Measurements from ENCODE around the gene SLC7A5. TPM values are rescaled to one million over a fixed set of nuclear protein-coding genes. Genes with fewer than 3 reads are reported as not detected.

Gene SLC7A5
- total and polyA plus RNA-seq, 2 of the 13 experiments (the other 11 are each of a cell fraction or from before 2014, with no cell fraction given): 79.6 to 155 TPM

DNA sequence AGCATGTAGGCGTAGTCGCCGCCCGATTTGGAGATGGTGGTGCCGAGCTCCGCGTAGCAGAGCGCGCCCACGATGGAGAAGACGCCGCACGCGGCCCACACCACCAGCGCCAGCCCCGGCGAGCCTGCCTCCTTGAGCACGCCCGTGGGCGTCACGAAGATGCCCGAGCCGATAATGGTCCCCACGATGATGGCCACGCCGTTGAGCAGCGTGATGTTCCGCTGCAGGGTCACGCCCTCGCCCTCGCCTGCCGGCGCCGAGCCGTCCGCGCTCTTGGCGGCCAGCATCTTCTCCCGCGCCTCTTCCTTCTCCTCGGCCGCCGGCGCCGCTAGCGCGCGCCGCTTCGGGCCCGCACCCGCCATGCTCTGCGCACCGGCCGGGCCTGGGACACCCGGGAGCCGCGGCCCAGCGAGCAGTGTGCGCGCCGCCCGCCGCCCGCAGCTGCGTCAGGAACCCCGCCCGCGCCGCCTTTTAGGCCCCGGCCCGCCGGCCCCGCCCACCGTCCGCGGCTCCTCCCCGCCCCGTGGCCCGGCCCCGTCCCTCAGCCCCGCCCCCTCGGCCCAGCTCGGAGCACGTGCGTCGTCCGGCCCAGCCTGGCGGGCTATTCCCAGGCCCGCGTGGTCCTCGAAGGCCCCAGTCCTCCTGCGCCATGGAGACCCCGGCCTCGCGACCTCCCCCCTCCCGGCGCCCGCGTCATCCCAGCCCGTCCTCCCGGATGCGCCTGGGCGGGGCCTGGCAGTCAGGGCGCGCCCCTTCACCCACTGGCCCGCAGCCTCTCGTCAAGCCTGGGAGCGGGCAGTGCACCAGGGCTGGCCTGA is at the start of gene SLC7A5 (continued):
- TF ChIP-seq, protein P1, sequence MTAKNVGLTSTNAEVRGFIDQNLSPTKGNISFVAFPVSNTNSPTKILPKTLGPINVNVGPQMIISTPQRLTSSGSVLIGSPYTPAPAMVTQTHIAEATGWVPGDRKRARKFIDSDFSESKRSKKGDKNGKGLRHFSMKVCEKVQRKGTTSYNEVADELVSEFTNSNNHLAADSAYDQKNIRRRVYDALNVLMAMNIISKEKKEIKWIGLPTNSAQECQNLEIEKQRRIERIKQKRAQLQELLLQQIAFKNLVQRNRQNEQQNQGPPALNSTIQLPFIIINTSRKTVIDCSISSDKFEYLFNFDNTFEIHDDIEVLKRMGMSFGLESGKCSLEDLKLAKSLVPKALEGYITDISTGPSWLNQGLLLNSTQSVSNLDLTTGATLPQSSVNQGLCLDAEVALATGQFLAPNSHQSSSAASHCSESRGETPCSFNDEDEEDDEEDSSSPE (CRISPR knock-in tag; IDR thresholded peaks at IDR 0.05): peak; percentile 96
- TF ChIP-seq ZMAT3 (CRISPR knock-in tag; conservative IDR thresholded peaks at IDR 0.05) (peak; percentile 97), REXO4 (CRISPR knock-in tag; IDR thresholded peaks at IDR 0.05; ENCODE audit: borderline replicate concordance) (peak; percentile 93), ZNF138 (CRISPR knock-in tag; IDR thresholded peaks at IDR 0.05; ENCODE audit: low read depth) (peak; percentile 95), ZNF329 (CRISPR knock-in tag; IDR thresholded peaks at IDR 0.05; ENCODE audit: low read depth) (peak; percentile 84), ZNF589 (CRISPR knock-in tag; conservative IDR thresholded peaks at IDR 0.05) (peak; percentile 90), ZNF720 (CRISPR knock-in tag; IDR thresholded peaks at IDR 0.05) (0 out of 2 replicates have a peak, but pooled peaks have one; percentile 11), EP300 (IDR thresholded peaks at IDR 0.05; ENCODE audit: low read depth in 2 of 2, low read length in 2 of 2) (peak in 1 of 2 experiments; percentile 33; a peak in 2 of 4 replicates), EP300 (CRISPR knock-in tag; IDR thresholded peaks at IDR 0.05; ENCODE audit: borderline replicate concordance) (0 out of 2 replicates have a peak, but pooled peaks have one; percentile 29), ELF3 (CRISPR knock-in tag; IDR thresholded peaks at IDR 0.05) (peak; percentile 43), TOPORS (CRISPR knock-in tag; IDR thresholded peaks at IDR 0.05) (peak; percentile 91; the same call in 1 of the 2 replicates), ZNF547 (CRISPR knock-in tag; IDR thresholded peaks at IDR 0.05) (peak; percentile 93), ZNF616 (CRISPR knock-in tag; IDR thresholded peaks at IDR 0.05; ENCODE audit: low read depth) (peak; percentile 88; the same call in 1 of the 2 replicates), CBX1 (IDR thresholded peaks at IDR 0.05; ENCODE audit: low read depth) (peak; percentile 59), GZF1 (CRISPR knock-in tag; IDR thresholded peaks at IDR 0.05) (0 out of 2 replicates have a peak, but pooled peaks have one; percentile 36), GABPB1 (CRISPR knock-in tag; IDR thresholded peaks at IDR 0.05) (peak; percentile 75; the same call in 1 of the 2 replicates), ZNF749 (CRISPR knock-in tag; IDR thresholded peaks at IDR 0.05; ENCODE audit: borderline replicate concordance) (peak; percentile 93)
- TF ChIP-seq, protein P2, sequence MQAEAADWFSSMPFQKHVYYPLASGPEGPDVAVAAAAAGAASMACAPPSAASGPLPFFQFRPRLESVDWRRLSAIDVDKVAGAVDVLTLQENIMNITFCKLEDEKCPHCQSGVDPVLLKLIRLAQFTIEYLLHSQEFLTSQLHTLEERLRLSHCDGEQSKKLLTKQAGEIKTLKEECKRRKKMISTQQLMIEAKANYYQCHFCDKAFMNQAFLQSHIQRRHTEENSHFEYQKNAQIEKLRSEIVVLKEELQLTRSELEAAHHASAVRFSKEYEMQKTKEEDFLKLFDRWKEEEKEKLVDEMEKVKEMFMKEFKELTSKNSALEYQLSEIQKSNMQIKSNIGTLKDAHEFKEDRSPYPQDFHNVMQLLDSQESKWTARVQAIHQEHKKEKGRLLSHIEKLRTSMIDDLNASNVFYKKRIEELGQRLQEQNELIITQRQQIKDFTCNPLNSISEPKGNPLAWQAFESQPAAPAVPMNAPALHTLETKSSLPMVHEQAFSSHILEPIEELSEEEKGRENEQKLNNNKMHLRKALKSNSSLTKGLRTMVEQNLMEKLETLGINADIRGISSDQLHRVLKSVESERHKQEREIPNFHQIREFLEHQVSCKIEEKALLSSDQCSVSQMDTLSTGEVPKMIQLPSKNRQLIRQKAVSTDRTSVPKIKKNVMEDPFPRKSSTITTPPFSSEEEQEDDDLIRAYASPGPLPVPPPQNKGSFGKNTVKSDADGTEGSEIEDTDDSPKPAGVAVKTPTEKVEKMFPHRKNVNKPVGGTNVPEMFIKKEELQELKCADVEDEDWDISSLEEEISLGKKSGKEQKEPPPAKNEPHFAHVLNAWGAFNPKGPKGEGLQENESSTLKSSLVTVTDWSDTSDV (CRISPR knock-in tag; IDR thresholded peaks at IDR 0.05): peak; percentile 84
- TF ChIP-seq, protein P3, sequence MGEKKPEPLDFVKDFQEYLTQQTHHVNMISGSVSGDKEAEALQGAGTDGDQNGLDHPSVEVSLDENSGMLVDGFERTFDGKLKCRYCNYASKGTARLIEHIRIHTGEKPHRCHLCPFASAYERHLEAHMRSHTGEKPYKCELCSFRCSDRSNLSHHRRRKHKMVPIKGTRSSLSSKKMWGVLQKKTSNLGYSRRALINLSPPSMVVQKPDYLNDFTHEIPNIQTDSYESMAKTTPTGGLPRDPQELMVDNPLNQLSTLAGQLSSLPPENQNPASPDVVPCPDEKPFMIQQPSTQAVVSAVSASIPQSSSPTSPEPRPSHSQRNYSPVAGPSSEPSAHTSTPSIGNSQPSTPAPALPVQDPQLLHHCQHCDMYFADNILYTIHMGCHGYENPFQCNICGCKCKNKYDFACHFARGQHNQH (CRISPR knock-in tag; IDR thresholded peaks at IDR 0.05): peak; percentile 73
- TF ChIP-seq, protein P4, sequence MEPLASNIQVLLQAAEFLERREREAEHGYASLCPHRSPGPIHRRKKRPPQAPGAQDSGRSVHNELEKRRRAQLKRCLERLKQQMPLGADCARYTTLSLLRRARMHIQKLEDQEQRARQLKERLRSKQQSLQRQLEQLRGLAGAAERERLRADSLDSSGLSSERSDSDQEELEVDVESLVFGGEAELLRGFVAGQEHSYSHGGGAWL (CRISPR knock-in tag; IDR thresholded peaks at IDR 0.05): peak; percentile 90
- TF ChIP-seq, protein P5, sequence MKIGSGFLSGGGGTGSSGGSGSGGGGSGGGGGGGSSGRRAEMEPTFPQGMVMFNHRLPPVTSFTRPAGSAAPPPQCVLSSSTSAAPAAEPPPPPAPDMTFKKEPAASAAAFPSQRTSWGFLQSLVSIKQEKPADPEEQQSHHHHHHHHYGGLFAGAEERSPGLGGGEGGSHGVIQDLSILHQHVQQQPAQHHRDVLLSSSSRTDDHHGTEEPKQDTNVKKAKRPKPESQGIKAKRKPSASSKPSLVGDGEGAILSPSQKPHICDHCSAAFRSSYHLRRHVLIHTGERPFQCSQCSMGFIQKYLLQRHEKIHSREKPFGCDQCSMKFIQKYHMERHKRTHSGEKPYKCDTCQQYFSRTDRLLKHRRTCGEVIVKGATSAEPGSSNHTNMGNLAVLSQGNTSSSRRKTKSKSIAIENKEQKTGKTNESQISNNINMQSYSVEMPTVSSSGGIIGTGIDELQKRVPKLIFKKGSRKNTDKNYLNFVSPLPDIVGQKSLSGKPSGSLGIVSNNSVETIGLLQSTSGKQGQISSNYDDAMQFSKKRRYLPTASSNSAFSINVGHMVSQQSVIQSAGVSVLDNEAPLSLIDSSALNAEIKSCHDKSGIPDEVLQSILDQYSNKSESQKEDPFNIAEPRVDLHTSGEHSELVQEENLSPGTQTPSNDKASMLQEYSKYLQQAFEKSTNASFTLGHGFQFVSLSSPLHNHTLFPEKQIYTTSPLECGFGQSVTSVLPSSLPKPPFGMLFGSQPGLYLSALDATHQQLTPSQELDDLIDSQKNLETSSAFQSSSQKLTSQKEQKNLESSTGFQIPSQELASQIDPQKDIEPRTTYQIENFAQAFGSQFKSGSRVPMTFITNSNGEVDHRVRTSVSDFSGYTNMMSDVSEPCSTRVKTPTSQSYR (CRISPR knock-in tag; IDR thresholded peaks at IDR 0.05; ENCODE audit: borderline replicate concordance): peak; percentile 60; the same call in 1 of the 2 replicates
